HG02943 (cell line): ENCODE results near the gene KRT34.
"Not testable (repeated sequence)": the region's sequence is repeated elsewhere in the genome, so short reads cannot be mapped to it uniquely, and the experiment has no call there.

ENCODE experiments used
- ATAC-seq: cut with Tn5 transposase; IDR thresholded peaks from one replicate; pipeline ENCODE4 v1.9.1; 2021; ENCODE audit warnings: mild to moderate bottlenecking, low read depth, moderate library complexity; ENCODE audit not compliant: unreplicated experiment

Gene KRT34

GRCh38 chr17:41369023-41369422 is 13.1 kb downstream of the KRT34 start:
- ATAC-seq: no peak

GRCh38 chr17:41367426-41368075 is 14.6 kb downstream of the KRT34 start:
- no peak for ATAC-seq

- ATAC-seq: no peak
Observed at GRCh38 chr17:41366070-41366469, 16.0 kb downstream of the KRT34 start.

DNA sequence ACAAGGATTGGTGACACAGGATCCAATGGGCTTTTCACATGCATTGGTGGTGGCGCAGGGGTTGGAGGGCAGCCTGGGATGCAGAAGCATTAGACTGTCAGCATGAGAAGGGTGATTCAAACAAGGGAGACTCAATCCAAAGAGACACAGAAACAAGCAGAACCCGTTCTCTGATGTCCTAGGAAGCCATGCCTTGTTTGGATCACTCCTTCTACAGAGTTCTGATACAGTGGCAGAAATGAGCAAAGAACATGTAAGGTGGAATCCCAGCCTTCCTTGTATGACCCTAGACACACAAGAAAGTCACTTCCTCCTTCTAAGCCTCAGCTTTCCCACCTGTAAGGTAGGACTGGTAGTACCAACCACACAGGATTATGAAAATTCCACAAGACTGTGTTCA is 18.2 kb downstream of the KRT34 start:
- no peak for ATAC-seq

GRCh38 chr17:41360296-41360995 is 21.7 kb downstream of the KRT34 start:
- no peak for ATAC-seq

- no peak for ATAC-seq
Observed at GRCh38 chr17:41354536-41354935, 27.6 kb downstream of the KRT34 start.

DNA sequence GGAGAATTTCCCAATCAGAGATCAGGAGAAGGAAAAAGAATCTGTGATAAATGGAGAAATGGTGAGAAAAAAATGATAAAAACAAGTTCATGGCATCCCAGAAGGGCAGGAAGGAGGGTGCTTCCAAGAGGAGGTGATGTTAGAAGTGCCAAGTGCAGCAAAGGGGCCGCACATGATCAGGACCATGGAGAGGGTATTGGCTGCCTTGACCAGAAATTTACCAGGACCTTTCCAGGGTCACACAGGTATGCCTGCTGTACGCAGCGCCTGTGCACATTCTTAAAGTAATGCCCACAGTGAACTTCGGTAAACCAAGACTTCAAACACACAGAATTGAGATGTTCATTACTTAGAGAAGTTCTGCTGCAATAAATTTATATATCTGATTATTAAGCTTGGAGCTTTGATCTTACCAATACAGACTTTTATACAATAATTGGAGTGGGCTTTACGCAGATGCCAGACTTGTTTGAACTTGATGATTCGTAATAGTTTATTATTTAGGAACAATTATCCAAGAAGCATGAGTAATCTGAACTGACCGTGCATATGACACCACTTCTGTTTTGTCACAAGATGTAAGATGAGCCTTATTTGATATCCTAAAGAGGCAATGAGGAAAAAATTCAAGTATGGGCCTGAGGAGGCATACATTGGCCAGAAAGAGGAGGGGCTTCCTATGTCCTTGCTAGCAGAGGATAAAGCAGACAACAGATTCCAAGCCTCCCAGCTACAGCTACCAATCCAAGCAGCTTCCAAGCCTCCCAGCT is 29.3 kb downstream of the KRT34 start:
- no peak for ATAC-seq

- no peak for ATAC-seq
Observed at GRCh38 chr17:41351177-41351576, 30.9 kb downstream of the KRT34 start.

- ATAC-seq: not testable (repeated sequence)
Observed at GRCh38 chr17:41350381-41350878, 31.7 kb downstream of the KRT34 start, which contains the start of gene KRT33A. Gene KRT33A, minus strand, starts transcription at chr17:41350828. Its CDS starts 61 bp downstream, at chr17:41350767.

DNA sequence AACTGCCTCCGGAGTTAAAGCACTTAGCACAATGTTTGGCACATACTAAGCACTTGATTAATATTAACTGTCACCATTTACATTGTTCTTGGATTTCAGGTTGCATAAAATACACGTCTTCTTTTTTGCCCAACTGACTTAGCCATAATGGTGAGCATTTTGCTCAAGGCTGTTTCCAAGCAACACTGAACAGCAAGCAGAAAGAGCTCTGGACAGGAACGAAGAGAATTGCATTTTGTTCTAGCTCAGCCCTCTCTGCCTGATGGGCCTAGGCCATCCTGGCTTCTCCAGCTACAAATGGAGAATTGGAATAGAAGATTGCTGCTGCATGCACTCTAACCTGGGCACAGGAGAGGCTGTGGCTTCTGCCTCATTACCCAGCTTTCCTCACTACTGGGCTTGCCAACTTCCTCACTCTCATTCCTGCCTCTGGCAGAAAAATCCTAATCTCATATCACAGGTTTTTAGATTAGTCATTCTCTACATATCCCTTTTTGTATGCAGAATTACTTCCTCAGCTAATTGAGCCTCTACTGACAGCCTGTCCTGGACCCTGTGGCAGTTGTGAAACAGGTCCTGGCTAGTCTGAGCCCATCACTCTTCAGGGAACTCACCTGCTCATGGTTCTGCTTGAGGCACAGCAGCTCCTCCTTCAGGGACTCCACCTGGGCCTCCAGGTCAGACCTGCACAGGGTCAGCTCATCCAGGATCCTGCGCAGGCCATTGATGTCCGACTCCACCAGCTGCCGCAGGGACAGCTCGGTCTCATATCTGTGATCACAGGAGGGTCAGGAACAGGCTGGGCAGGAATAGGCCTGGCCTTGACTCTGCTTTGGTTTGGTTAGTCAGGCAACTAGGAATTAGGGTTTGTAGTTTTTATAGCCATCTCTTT is 34.0 kb downstream of the KRT34 start:
- ATAC-seq: no peak

DNA sequence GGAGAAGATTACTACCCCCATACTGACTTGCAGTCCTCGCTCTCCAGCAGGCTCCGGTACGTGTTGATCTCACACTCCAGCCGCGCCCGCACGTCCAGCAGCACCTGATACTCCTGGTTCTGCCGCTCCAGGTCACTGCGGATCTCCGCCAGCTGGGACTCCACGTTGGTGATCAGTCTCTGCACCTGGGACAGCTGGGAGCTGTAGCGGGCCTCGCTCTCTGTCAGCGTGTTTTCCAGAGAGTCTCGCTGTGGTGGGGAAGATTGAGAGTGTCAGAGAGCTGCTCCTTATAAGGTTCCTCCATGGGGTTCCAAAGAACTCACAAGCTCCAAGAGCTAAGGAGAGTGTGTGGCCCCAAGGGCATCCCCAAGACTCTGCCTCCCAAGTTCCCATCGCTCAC is 35.7 kb downstream of the KRT34 start:
- not testable (repeated sequence) for ATAC-seq

DNA sequence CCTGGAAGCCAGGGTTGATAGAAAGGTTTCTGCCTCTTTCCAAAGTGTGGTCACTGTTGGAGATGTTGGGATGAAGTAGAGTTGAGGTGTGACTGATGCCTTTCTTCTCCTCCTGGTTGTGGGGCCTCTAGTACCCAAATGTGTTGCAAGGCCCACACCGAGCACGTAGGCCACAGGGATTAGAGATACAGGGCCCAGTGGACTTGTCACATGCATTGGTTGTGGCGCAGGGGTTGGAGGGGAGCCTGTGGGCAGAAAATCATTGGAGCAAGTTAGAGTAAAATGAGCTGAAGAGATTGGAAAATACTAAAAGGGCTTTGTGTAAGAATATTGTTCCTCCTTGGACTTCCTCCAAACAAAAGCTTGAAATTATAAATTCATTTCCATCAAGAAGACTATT is 36.1 kb downstream of the KRT34 start:
- no peak for ATAC-seq

DNA sequence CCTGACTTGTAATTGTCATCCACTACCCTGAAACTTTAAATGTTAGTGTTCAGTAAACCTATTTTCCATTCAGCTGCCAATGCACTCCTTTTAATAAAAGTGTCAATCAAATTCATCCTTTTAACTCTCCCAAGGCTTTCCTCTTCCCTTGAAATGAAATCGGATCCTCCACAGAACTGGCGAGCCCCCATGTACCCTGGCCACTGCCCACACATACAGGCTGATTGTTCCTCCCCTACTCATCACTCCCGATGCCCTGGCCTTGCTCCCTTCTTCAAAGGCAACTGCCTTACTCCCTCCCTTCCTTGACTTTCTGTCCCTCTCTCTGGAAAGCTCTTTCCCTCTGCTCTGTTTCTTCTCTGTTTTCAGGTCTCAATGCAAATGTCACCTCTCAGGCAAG is 39.1 kb downstream of the KRT34 start:
- ATAC-seq: no peak

DNA sequence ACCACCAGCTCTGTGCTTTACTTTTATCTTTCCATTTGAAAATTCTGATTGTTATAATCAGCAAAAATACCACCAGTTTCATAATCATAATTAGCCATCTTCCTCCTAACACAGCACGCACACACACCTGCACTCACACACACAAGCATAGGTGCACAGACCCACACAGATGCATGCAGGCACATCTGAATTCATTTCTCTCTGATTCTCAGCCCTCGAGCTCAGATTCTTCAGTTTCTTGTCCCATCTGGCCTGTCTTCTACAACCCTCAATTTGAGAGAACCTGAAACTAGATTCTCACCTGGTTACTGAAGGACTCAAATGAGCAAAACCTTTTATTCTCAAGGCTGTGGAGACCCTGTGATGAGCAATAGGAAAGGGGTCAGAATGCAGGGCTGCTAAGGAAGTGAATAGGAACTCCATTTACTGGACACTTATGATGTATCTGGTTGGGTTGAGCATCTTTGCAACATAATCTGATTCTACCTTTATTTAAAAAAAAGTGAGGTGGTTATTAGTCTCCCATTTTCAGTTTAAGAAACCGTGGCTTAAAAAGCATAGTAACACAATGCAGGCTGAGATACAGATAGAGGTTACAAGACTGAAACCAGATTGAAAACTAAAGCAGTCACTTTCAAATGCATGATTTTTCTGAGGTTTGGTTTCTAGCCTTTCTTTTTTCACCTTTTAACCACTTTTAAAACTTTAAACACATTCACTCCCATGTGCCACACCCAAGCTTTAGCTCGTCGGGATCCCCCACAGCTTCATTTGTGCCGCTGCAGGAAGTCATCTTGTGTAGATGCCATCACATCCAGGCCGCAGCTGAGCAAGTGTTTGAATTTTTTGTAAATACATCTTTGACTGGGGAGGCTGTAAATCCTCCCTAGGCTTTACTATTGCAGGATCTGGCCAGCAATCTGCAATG is 40.9 kb downstream of the KRT34 start:
- no peak for ATAC-seq

DNA sequence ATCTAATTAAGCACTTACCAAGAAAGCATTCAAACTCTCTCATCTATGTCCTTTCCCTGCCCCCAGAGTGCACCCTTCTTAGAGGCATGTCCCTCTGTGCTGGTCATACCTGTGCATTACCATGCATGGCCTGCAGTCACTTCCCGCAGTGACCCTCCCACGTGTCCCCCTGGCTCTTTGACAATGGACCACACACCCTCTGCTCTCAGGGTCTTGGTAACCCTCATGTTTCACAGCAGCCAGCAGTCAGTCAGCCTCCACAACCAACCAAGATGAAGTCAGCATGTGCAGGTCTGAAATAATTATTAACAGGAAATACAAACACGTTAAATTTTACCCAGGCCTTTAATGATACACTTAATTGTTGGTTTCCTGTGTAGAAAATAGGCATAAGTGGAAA is 41.6 kb downstream of the KRT34 start:
- ATAC-seq: no peak

- ATAC-seq: no peak
Observed at GRCh38 chr17:41339571-41340172, 42.4 kb downstream of the KRT34 start.

GRCh38 chr17:41338961-41339485 is 43.1 kb downstream of the KRT34 start:
- ATAC-seq: no peak

- no peak for ATAC-seq
Observed at GRCh38 chr17:41335747-41336146, 46.4 kb downstream of the KRT34 start.
